ENCODE results near the gene CPED1.

The CPED1 gene

DNA sequence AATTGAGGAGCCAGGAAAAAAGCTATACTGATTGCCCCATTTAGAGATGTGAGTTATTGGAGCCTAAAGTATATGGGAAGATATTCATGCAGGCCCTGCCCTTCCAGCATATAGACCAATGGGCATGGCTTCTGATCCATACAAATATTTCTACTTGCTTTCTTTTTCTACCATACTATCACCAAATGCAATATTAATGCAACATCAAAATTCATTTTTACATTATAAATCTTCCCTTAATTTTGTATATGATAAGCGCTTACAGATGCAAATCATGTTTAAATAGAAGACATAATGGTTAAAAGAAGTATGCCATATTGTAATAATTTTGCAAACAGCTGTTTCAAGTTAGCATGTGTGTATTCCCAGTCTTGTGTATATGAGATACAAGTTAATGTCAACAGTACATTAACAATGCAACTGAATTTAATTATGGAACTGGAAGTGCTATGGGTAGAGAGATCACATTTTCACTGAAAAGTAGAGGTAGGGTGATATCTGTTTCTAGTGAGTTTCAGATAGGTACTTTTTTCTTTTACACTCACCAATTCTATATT, 315.7 kb downstream of the CPED1 start:
- H3K4me3 ChIP-seq (ENCODE audit: insufficient read depth in 1 of 2, low read depth in 1 of 2, low read length in 2 of 2) = no peak overlapping the region
- H2BK12ac ChIP-seq (ENCODE audit: low read length in 2 of 2) = no peak overlapping the region
- no peaks in the 10 kb centered on the region for H3K27me3 ChIP-seq (ENCODE audit: control insufficient read depth in 1 of 2, insufficient read depth in 1 of 2, low read length in 2 of 2)
- H3K4me2 ChIP-seq (ENCODE audit: low read length, poor library complexity, severe bottlenecking) = no peak overlapping the region
- H3K9me3 ChIP-seq (ENCODE audit: control insufficient read depth, low read length) = no peaks in the 10 kb centered on the region
- DNase-seq = no peak
- peaks cover 4% of the 10 kb centered on the region for H3K4me1 ChIP-seq (ENCODE audit: control insufficient read depth, insufficient read depth, low read depth, low read length)
- H3K36me3 ChIP-seq (ENCODE audit: control insufficient read depth in 1 of 2, insufficient read depth in 2 of 2, low read depth in 1 of 2, low read length in 2 of 2) = no peaks in the 10 kb centered on the region
- H3K14ac ChIP-seq (ENCODE audit: low read length in 2 of 2) = no peak overlapping the region
- no peak overlapping the region for H3K27ac ChIP-seq (ENCODE audit: low read length, poor library complexity, severe bottlenecking)
- H2BK120ac ChIP-seq (ENCODE audit: low read depth, low read length) = no peak overlapping the region
- no peak overlapping the region for H2BK15ac ChIP-seq (ENCODE audit: low read depth, poor library complexity, severe bottlenecking)
- no CpG with 5 or more reads among the region's 1 CpG for WGBS
- no peaks in the 10 kb centered on the region for H3K79me1 ChIP-seq (replicated peaks; ENCODE audit: low read length, poor library complexity, severe bottlenecking)
- no peak overlapping the region for H2AK5ac ChIP-seq (ENCODE audit: low read length, severe bottlenecking)
- H3K4ac ChIP-seq (ENCODE audit: low read depth in 1 of 2, low read length in 2 of 2) = no peak overlapping the region
- no peak overlapping the region for H2BK5ac ChIP-seq (ENCODE audit: low read depth, low read length, poor library complexity, severe bottlenecking)
- H3K18ac ChIP-seq (ENCODE audit: low read depth in 1 of 2, low read length in 2 of 2) = no peak overlapping the region
- no peak overlapping the region for H2AFZ ChIP-seq (ENCODE audit: low read depth, low read length)
- H3K23ac ChIP-seq (ENCODE audit: low read length in 2 of 2) = no peak overlapping the region
- no peak overlapping the region for H4K8ac ChIP-seq (ENCODE audit: low read length)
- no peak overlapping the region for H4K91ac ChIP-seq (ENCODE audit: low read length)
- H3K9ac ChIP-seq (ENCODE audit: low read length) = no peak overlapping the region

- H3K36me3 ChIP-seq (ENCODE audit: control insufficient read depth in 1 of 2, insufficient read depth in 2 of 2, low read depth in 1 of 2, low read length in 2 of 2) = no peaks in the 10 kb centered on the region
- no peaks in the 10 kb centered on the region for H3K79me1 ChIP-seq (replicated peaks; ENCODE audit: low read length, poor library complexity, severe bottlenecking)
- WGBS = 92% methylated on average over 3 of the region's 3 CpGs
- H3K4me1 ChIP-seq (ENCODE audit: control insufficient read depth, insufficient read depth, low read depth, low read length) = peaks cover 4% of the 10 kb centered on the region
- no peak overlapping the region for H3K4me3 ChIP-seq (ENCODE audit: insufficient read depth in 1 of 2, low read depth in 1 of 2, low read length in 2 of 2)
- no peaks in the 10 kb centered on the region for H3K27me3 ChIP-seq (ENCODE audit: control insufficient read depth in 1 of 2, insufficient read depth in 1 of 2, low read length in 2 of 2)
- no peak overlapping the region for H2BK5ac ChIP-seq (ENCODE audit: low read depth, low read length, poor library complexity, severe bottlenecking)
- no peak for DNase-seq
- H3K18ac ChIP-seq (ENCODE audit: low read depth in 1 of 2, low read length in 2 of 2) = no peak overlapping the region
- no peaks in the 10 kb centered on the region for H3K9me3 ChIP-seq (ENCODE audit: control insufficient read depth, low read length)
- H3K4ac ChIP-seq (ENCODE audit: low read depth in 1 of 2, low read length in 2 of 2) = no peak overlapping the region
- H4K8ac ChIP-seq (ENCODE audit: low read length) = no peak overlapping the region
- no peak overlapping the region for H2AFZ ChIP-seq (ENCODE audit: low read depth, low read length)
- H4K91ac ChIP-seq (ENCODE audit: low read length) = no peak overlapping the region
- H3K9ac ChIP-seq (ENCODE audit: low read length) = no peak overlapping the region
- H3K27ac ChIP-seq (ENCODE audit: low read length, poor library complexity, severe bottlenecking) = no peak overlapping the region
- H2AK5ac ChIP-seq (ENCODE audit: low read length, severe bottlenecking) = no peak overlapping the region
- no peak overlapping the region for H3K4me2 ChIP-seq (ENCODE audit: low read length, poor library complexity, severe bottlenecking)
- H2BK12ac ChIP-seq (ENCODE audit: low read length in 2 of 2) = no peak overlapping the region
- H3K14ac ChIP-seq (ENCODE audit: low read length in 2 of 2) = no peak overlapping the region
- H2BK15ac ChIP-seq (ENCODE audit: low read depth, poor library complexity, severe bottlenecking) = no peak overlapping the region
- H3K23ac ChIP-seq (ENCODE audit: low read length in 2 of 2) = no peak overlapping the region
- H2BK120ac ChIP-seq (ENCODE audit: low read depth, low read length) = no peak overlapping the region
Measured at GRCh38 chr7:121305109-121305508, 316.6 kb downstream of the CPED1 start.

GRCh38 chr7:121306565-121306964, 318.1 kb downstream of the CPED1 start:
- WGBS = 92% methylated on average over 2 of the region's 3 CpGs
- Histone ChIP-seq H3K4me3 (ENCODE audit: insufficient read depth in 1 of 2, low read depth in 1 of 2, low read length in 2 of 2) (no peak overlapping the region), H3K79me1 (replicated peaks; ENCODE audit: low read length, poor library complexity, severe bottlenecking) (no peaks in the 10 kb centered on the region), H2BK15ac (ENCODE audit: low read depth, poor library complexity, severe bottlenecking) (no peak overlapping the region), H4K8ac (ENCODE audit: low read length) (no peak overlapping the region), H3K36me3 (ENCODE audit: control insufficient read depth in 1 of 2, insufficient read depth in 2 of 2, low read depth in 1 of 2, low read length in 2 of 2) (no peaks in the 10 kb centered on the region), H2AFZ (ENCODE audit: low read depth, low read length) (no peak overlapping the region), H2AK5ac (ENCODE audit: low read length, severe bottlenecking) (no peak overlapping the region), H3K18ac (ENCODE audit: low read depth in 1 of 2, low read length in 2 of 2) (no peak overlapping the region), H2BK12ac (ENCODE audit: low read length in 2 of 2) (no peak overlapping the region), H3K27ac (ENCODE audit: low read length, poor library complexity, severe bottlenecking) (no peak overlapping the region), H3K9me3 (ENCODE audit: control insufficient read depth, low read length) (no peaks in the 10 kb centered on the region), H3K9ac (ENCODE audit: low read length) (no peak overlapping the region), H2BK5ac (ENCODE audit: low read depth, low read length, poor library complexity, severe bottlenecking) (no peak overlapping the region), H3K27me3 (ENCODE audit: control insufficient read depth in 1 of 2, insufficient read depth in 1 of 2, low read length in 2 of 2) (no peaks in the 10 kb centered on the region), H3K4me2 (ENCODE audit: low read length, poor library complexity, severe bottlenecking) (no peak overlapping the region), H3K4ac (ENCODE audit: low read depth in 1 of 2, low read length in 2 of 2) (no peak overlapping the region), H4K91ac (ENCODE audit: low read length) (no peak overlapping the region), H2BK120ac (ENCODE audit: low read depth, low read length) (no peak overlapping the region), H3K14ac (ENCODE audit: low read length in 2 of 2) (no peak overlapping the region), H3K4me1 (ENCODE audit: control insufficient read depth, insufficient read depth, low read depth, low read length) (peaks cover 4% of the 10 kb centered on the region), H3K23ac (ENCODE audit: low read length in 2 of 2) (no peak overlapping the region)
- no peak for DNase-seq

DNA sequence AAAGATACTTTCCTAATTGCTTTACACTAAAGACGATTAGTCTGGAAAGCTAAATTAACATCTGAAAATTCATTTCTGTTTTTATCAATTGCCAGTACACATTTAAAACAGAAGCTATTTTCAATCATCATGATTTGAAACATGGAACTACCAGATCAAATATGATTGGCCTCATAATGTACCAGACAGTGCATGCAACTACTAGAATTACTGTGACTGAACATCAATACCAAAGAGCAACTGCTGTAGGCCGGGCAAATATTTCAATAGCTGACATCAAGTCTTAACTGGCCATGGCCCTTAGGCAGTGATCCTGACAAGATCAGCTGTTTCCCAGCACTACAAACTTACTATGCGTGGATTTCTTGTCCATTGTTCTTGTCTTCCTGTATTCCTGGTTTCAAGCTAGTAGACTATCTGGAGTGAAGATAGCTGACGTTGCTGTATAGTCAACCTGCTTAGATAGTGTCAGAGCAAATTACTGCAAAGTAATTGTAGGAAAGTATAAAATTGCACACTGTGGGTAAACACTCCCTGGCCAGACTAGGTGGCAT, 318.6 kb downstream of the CPED1 start:
- WGBS = 89% methylated on average over 4 of the region's 4 CpGs

More for the DNA sequence above, 318.6 kb downstream of the CPED1 start:
- Histone ChIP-seq H2AK5ac (ENCODE audit: low read length, severe bottlenecking) (no peak overlapping the region), H3K4me3 (ENCODE audit: insufficient read depth in 1 of 2, low read depth in 1 of 2, low read length in 2 of 2) (no peak overlapping the region), H3K79me1 (replicated peaks; ENCODE audit: low read length, poor library complexity, severe bottlenecking) (no peaks in the 10 kb centered on the region), H2BK12ac (ENCODE audit: low read length in 2 of 2) (no peak overlapping the region), H3K4me2 (ENCODE audit: low read length, poor library complexity, severe bottlenecking) (no peak overlapping the region), H3K27ac (ENCODE audit: low read length, poor library complexity, severe bottlenecking) (no peak overlapping the region), H3K4me1 (ENCODE audit: control insufficient read depth, insufficient read depth, low read depth, low read length) (peaks cover 3% of the 10 kb centered on the region), H3K9me3 (ENCODE audit: control insufficient read depth, low read length) (no peaks in the 10 kb centered on the region), H3K18ac (ENCODE audit: low read depth in 1 of 2, low read length in 2 of 2) (no peak overlapping the region), H3K14ac (ENCODE audit: low read length in 2 of 2) (no peak overlapping the region), H2BK5ac (ENCODE audit: low read depth, low read length, poor library complexity, severe bottlenecking) (no peak overlapping the region), H2AFZ (ENCODE audit: low read depth, low read length) (no peak overlapping the region), H3K36me3 (ENCODE audit: control insufficient read depth in 1 of 2, insufficient read depth in 2 of 2, low read depth in 1 of 2, low read length in 2 of 2) (no peaks in the 10 kb centered on the region), H3K23ac (ENCODE audit: low read length in 2 of 2) (no peak overlapping the region), H3K4ac (ENCODE audit: low read depth in 1 of 2, low read length in 2 of 2) (no peak overlapping the region), H4K91ac (ENCODE audit: low read length) (no peak overlapping the region), H3K27me3 (ENCODE audit: control insufficient read depth in 1 of 2, insufficient read depth in 1 of 2, low read length in 2 of 2) (no peaks in the 10 kb centered on the region), H3K9ac (ENCODE audit: low read length) (no peak overlapping the region), H2BK120ac (ENCODE audit: low read depth, low read length) (no peak overlapping the region), H4K8ac (ENCODE audit: low read length) (no peak overlapping the region), H2BK15ac (ENCODE audit: low read depth, poor library complexity, severe bottlenecking) (no peak overlapping the region)
- DNase-seq = no peak

Measured in mesenchymal stem cell (in vitro differentiated cells and primary cell).